Measurements from ENCODE around the gene BRIP1.
"Not testable (repeated sequence)": the region's sequence is repeated elsewhere in the genome, so short reads cannot be mapped to it uniquely, and the experiment has no call there.

Gene BRIP1

DNA sequence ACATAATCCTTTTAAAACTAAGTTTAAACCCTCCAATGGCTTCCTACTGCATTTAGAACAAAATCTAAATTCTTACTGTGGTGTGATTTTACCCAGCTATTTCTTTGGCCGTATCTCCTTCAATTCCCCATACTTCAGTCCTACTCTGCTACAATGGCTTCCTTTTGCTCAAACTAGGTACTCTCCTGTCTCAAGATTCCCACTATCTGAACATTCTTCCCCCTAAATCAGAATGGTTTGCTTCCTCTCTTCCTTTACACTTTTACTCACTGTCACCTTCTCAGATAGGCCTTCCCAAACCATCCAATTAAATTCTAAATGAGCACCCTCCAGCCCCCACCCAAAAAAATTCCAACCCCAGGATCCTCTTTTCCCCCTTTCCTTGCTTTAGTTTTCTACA, 109.2 kb downstream of the BRIP1 start:
- DNase-seq: no peak

DNA sequence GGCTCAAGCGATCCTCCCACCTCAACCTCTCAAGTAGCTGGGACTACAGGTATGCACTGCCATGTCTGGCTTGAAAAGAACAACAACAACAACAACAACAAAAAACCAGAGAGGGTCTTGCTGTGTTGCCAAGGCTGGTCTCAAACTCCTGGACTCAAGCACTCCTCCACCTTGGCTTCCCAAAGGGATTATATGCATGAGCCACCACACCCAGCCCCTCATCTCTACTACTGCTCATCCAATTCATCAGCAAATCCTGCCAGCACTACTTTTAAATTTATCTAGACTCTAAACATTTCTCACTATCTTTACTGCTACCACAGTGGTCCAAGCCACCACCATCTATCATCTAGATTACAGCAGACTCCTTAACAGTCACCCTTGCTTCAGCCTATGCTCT, 109.6 kb downstream of the BRIP1 start:
- no peak for DNase-seq

DNA sequence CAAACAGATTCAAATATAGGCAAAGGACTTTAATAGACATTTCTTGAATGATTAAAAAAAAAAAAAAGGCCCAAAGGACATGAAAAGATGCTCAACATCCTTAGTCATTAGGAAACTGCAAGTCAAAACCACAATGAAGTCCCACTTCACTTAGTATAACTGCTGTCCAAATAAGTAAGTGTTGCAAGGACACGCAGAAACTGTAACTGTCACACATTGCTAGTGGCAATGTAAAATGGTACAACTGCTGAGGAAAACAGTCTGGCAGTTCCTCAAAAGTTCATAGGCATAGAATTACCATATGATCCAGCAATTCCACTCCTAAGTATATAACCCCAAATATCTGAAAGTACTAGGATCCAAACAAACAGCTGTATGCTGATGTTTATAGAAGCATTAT, 112.7 kb downstream of the BRIP1 start:
- DNase-seq: no peak

DNA sequence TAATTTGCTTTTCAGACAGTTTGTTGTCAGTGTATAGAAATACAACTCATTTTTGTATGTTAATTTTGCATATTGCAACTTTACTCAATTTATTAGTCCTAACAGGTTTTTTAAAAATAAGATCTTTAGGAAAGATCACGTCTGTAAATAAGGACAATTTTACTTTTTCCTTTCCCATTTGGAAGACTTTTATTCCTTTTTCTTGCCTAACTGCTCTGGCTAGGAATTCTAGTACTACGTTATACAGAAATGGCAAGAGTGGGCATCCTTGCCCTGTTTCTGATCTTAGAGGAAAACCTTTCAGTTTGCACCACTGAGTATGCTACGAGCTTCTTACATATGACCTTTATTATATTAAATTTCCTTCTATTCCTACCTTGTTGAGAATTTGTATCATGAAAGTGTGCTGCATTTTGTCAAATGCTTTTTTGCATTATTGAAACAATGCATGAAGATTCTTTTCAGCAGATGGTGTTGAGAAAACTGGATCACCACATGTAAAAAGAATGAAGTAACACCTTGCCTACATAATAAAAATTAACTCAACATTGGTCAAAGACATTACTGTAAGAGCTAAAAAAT, 113.4 kb downstream of the BRIP1 start:
- DNase-seq: no peak

DNA sequence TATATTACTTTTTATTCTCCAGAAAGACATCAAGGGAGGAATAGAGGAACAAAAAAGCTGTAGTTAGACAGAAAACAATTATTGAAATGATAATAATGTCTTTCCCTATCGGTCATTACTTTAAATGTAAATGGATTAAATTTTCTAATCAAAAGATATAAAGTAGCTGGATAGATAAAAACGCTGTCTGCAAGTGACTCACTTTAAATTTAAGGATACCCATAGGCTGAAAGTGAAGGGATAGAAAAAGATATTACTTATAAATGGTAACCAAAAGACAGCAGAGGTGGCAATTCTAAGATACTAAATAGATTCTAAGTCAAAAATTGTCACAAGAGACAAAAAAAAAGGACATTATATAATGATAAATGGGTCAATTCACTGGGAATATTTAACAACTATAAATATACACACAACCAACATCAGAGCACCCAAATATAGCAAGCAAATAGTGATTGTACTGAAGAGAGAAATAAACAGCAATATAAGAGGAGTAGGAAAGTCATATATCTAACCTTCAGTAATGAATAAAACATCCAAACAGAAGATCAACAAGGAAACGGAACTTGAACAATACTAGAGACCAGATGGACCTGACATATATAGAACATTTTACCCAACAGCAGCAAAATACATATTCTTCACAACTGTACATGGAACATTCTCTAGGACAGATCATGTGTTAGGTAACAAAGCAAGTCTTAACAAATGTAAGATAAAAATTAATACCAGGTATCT, 116.9 kb downstream of the BRIP1 start:
- no peak for DNase-seq

DNA sequence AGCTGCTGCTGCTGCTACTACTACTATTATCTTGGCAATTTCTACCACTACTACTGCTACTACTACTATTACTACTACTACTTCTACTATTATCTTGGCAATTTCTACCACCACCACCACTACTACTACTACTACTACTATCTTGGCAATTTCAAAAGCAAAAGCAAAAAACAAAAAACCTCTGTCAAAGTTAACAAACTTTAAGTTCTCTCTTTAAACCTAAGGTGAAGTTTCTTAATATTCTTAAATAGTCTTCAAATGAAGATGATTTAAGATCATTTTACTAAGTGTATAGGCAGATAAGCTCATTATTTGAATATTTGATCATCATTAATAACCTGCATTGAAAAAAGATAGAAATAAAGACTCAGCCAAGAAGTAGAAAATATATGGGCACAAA, 118.5 kb downstream of the BRIP1 start:
- no peak for DNase-seq

DNA sequence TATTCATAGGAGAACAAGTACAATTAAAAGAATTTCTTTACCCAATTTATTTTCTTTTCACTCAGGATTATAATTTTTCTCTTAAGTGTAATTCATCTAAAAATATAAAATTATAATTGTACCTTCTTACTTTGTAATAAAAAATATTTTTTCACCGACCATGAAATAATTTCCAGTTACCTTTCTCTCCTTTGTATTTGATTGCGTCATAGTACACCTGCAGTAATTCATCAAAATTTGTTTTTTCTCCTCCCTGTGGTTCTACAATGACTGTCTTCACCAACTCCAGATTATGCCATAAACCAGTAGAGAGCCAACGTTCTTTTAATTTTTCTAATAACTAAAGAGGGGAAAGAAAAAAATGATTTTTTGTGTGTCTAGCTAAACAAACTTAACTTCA, 119.1 kb downstream of the BRIP1 start:
- DNase-seq: no peak

DNA sequence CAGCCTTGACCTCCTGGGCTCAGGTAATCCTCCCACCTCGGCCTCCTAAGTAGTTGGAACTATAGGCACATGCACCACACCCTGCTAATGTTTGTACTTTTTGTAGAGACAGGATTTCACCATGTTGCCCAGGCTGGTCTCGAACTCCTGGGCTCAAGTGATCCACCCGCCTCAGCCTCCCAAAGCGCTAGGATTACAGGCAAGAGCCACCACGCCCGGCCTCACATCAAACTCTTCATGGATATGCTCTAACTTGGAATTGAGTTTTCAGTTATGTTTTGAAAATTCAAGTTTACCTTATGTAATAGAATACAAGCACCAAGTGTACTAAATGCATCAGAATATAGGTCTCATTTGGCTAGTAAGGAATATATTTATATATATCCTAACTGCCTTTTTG, 119.6 kb downstream of the BRIP1 start:
- no peak for DNase-seq

DNA sequence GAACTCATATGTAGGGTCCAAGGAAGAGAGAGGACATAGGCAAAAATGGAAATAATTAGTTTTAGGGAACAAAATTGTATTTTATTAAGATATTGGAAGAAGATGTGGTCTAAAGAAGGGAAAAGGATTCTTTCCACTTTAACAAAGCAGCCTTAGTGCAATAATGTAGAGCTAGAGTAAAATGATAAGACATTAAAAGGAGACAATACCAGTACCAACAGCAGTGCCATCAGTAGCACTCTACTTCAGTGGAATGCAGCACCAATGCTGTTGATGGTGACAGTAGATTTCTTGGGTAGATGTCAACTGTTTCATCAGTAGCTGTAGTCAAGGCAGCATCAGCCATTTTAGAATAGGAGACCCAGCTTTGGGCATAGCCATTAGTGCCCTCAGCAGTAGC, 124.3 kb downstream of the BRIP1 start:
- no peak for DNase-seq

DNA sequence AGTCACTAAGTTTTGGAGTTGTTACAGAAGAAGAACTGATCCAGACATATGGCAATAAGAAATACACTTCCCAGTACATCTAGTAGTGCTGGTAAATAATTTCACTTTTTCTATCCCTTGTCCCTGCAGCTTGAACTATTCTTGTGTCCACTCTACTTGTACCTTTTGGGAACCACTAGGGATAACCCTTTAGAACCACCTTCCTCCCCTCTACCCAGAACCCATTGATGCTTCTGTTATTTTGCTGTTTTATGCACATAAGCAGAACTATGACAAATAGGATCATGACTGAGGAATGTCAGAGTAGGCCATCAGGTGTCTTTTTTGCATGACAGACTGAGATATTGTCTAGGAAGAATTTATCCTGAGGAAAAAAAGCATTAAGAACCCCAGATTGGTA, 125.1 kb downstream of the BRIP1 start:
- no peak for DNase-seq

DNA sequence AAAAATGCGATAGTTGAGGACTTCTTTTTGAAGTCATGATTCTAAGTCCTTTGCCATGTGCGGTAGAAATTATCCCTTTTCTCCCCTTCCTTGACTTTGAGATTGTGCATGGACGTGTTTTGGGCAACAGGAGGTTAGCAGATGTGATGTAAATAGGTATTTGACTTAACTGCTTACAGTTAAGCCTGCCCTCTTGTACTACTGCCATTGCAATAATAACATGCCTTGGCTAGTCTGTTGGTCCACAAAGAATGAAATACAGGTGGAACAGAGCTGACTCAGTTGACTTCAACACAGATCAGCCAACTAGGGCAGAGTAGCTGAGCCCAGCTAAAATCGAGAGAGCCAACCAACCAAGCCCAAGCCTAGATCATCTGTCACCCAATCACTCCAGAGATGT, 125.5 kb downstream of the BRIP1 start:
- DNase-seq: no peak

DNA sequence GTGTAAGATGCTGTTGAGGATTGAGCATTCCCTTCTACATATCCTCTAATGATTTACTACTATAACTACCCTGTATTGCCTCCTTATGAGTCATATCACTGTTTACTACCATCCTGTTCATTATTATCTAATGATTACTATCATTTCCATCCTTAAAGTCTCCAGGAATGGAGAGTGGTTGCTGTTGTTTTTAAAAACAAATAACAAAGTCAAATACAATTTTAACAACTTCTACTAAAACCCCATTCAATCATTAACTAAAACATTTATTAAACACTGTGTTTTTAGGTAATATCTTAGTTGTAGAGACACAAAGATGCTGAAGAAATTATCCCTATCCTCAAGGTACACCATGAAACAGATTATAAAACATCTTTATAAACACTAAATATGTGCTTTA, 126.9 kb downstream of the BRIP1 start:
- DNase-seq: no peak

DNA sequence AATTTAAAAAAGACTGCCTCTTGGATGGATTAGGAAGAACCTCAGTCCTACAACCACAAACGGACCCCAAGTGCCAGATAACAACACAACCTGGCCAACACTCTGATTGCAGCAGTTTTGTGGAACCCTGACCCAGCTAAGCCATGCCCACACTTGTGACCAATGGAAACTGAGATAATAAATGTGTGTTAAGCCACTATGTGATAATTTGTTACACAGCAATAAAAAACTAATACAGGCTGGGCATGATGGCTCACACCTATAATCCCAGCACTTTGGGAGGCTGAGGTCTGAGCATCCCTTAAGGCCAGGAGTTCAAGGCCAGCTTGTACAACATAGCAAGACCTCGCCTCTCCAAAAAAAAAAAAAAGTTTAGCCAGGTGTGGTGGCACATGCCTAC, 127.5 kb downstream of the BRIP1 start:
- no peak for DNase-seq

DNA sequence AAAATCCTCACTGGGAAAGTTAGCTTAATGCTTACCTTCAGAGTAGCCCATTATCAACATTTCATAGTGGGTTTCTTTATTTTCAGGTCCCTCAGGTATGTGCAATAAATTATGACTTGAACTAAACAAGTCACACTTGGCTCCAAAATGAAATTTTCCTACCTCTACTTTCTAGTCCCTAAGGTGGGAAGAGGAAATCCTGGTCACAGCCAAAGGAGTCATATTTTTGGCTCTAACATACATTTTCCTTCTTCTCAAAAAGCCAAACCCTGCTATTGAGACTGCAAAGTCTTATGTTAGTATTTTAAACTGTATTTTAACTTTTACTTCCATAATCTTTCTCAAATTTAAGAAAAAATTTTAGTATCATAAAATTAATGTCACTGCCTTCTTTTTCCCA, 128.9 kb downstream of the BRIP1 start:
- DNase-seq: no peak

DNA sequence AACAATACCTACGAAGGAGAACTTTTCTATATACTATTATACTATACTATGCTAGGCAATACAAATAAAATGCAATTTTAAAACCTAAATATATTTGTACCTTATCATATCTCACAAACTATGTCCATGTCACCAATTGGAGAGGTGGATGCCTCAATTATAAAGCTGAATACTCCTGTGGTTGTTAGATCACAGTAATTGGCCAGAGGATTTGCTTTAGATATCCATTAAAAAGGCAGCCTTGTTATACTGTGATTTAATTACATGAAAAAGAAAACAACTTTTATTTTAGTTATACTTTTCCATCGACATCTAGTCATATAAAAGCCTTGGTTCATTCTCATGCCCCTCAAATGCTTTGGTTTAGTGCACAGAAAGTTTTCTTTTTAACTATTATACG, 129.3 kb downstream of the BRIP1 start:
- DNase-seq: no peak

DNA sequence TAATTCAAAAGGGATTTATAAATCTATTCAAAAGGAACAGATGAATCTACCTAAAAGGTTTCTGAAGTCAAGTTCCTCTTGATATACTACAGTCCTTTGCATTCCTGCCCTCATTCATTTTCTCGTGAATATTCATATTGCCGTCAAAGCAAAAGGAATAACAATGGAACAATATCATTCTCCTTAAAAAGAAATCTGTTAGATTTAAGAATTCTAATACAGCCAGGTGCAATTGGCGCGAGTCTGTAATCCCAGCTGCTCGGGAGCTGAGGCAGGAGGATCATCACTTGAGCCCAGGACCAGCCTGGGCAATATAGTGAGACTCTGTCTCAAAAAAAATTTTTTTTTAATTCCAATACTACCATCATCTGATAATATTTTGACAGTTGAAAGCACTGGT, 130.3 kb downstream of the BRIP1 start:
- no peak for DNase-seq

DNA sequence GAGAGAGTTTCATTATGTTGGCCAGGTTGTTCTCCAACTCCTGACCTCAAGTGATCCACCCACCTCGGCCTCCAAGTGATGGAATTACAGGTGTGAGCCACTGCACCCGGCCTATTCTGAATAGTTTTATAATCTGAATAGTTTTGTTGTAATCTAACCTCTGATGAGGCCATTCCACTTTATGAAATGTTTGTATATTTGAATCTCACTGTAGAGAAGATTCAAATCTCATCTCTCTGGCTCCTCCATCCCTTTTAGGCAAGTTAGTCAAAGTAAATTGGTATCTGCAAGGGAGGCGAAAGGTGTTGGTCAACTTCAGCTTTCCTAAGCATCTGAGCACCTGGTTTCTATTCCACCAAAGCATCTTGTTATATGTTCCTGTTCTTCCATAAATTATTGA, 131.2 kb downstream of the BRIP1 start:
- DNase-seq: no peak

DNA sequence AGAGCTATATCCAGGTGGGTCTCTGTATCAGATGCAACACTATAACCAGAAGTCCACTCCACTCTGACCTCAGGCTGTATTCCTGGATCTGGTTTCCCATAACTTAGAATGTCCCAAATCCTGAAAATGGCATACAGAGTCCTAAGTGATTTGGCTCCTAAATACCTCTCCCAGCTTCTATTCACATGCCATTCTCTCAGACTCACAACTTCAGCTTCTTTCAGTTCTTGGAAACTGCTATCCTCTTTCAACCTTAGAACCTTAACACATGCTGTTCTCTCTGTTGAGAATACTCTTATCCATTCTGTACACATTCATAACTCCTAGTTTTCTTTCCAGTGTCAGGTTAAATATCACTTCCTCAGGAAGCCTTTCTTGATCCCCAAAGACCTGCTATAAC, 132.0 kb downstream of the BRIP1 start:
- no peak for DNase-seq

DNA sequence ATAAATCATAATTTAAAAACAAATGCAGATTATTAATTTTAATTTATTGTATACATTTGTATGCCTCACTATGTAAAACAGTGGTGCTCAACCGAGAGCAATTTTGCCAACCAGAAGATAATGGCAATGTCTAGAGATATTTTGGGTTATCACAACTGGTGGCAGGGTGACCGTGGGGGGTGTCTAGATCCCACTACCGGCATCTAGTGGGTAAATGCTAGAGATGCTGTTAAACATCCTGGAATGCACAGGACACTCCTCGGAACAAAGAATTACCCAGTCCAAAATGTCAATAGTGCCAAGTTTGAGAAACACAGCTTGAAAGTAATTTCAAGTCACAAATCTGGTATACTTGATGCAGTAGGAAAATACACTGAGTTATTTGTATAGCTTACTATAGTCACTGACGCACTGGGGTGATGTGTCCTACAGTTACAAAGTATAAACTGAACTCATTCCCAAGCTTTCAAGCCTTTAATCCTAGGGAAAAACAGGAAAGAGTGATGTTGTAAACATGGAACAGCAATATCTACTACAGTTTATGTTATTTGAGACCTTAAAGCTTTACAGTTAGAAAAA, 133.5 kb downstream of the BRIP1 start:
- DNase-seq: no peak

DNA sequence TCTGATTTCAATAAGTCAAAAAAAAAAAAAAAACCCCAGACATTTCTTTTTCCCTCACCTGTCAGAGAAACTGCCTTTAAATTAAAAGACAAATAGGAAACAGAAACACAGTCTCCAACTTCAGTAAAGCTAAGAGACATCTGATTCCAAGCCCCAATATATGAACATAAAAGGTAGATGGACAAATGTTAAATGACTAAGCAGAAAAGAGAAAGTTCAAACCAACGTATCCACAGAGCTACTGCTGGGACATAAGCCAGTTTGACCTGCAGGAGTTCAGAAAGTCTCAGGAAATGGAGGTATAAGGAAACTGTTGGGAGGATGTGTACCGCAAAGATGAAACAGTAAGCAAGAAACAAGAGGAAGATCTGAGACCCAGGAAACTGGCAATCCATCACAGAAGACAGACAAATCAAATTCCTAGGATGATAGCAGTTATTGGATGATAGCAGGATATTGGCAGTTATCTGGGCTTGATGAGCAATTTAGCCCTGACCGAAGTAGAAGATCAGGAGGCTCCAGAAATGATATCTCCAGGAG, 135.0 kb downstream of the BRIP1 start:
- no peak for DNase-seq

DNA sequence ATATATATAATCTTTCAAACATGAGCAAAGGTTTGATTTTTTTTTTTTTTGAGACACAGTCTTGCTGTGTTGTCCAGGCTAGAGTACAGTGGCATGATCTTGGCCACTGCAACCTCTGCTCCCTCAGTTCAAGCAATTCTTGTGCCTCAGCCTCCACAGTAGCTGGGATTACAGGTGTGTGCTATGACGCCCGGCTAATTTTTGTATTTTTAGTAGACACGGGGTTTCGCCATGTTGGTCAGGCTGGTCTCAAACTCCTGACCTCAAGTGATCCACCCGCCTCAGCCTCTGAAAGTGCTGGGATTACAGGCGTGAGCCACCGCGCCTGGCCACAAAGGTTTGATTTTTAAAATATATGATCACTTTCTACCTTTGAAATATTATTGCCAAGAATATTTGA, 135.5 kb downstream of the BRIP1 start:
- not testable (repeated sequence) for DNase-seq

DNA sequence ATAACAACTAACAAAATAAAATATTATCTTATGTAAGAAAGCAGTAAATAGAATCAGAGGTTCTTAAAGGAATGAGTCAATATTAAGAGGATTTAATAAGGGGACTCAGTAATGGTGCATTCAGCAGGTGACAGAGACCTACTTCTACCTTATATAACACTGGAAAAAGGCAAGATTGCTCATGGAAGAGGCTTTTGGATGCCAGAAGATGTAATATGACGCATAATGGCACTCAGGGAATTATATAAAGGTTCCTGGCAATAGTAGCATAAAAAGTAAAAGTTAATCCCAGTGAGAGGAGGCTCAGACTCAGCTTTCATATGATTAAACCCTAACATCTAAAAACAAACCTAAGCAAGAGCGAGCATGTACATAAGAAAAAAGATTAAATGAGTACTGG, 136.4 kb downstream of the BRIP1 start:
- DNase-seq: no peak

DNA sequence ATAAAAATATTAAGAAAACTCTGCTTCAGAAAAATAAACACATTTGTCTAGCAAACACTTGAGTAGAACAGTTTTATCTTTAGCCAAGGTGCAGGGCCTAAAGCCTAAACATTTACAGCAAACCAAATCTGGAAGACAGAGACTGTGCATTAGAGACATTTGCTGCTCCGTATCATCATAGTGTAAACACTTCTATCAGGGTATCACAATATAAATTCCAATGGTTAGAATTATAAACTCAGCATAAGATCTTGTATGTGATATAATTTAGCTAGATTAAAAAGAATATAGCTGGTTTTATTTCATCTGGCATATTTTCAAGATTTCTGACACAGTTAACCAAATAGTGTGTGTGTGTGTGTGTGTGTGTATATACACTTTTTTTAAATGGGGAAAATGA, 138.6 kb downstream of the BRIP1 start:
- DNase-seq: no peak

DNA sequence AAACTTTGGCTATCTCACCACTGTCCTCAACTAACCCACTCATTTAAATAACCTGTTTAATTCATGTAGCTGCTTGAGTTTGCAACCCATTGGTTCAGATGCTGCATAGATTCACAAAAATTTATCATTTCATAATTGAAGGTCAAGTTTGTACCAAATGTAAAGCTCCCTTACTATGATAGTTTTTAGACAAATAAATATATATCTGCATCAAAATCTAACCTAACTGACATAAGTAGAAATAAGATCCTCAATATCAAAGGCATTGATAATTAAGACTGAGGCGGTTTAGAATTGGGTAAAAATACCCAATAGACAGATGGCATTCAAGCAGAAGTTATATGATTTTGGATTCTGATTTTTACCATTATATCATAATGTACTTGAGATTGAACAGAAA, 139.4 kb downstream of the BRIP1 start:
- DNase-seq: no peak

DNA sequence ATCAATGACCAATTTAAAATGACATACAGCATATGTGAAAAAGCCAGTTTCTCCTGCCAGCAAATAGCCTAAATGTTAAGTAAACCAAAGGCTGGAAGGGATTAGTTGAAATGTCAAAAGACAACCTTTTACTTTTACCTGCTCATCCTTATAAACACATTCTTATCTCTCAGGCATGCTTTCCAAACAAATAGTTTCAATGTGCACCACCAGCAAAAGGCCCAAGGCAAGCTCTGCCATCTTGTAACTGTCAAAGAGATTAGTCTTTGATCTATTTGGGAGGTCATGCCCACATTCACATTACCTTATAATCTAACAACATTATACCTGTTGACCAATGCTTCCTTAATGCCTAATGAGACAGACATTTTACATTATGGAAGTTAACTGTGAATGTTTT, 140.1 kb downstream of the BRIP1 start:
- DNase-seq: no peak

All from NCI-H226 (cell line).